ENCODE measurements around the gene CHD1.

Gene CHD1

DNA sequence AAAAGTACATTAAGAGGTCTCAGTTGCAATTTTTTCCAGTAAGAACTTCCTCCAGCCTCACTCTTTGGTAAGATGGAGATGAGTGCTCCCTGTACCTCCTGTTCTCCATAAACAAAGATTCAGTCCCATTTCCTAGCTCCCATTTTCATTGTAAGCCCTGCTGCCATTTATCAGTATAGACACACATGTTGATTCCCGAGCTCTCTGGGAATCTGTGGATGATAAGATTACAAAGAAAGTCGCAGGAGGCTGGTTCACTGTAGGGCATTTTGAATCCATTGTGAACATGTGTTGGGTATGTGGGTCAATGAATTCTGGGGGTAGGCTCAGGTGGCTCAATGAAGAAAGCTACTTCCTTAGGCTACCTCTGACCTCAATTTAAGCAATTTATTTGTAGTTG lies 118.6 kb downstream of the CHD1 start:
- no peak for DNase-seq (ENCODE audit: low spot score)

DNA sequence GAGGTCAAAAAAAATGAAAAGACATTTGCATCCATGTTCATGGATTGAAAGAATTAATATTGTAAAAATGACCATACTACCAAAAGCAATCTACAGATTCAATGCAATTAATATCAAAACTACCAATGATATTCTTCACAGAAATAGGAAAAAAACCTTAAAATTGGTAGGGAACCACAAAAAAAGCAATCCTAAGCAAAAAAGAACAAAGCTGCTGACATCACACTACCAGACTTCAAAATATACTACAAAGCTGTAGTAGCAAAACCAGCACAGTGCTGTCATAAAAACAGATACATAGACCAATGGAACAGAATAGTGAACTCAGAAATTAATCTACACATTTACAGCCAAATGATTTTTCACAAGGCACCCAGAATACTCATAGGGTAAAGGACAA lies 121.0 kb downstream of the CHD1 start:
- DNase-seq (ENCODE audit: low spot score), result no peak

DNA sequence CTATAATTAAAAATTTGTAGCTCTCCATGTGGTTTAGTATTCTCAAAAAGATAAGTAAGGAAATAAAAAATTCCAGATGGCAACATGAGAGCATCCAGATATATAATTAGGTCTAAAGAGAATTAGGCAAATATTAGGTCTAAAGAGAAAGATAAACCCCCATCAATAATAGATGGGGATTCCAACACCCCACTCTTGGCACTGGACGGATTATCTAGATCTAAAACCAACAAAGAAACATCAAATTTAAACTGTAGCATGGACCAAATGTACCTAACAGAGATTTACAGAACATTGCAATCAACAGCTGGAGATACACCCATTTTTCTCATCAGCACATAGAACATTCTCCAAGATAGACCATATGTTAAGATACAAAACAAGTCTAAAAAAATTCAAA lies 123.7 kb downstream of the CHD1 start:
- DNase-seq (ENCODE audit: low spot score), result no peak

DNA sequence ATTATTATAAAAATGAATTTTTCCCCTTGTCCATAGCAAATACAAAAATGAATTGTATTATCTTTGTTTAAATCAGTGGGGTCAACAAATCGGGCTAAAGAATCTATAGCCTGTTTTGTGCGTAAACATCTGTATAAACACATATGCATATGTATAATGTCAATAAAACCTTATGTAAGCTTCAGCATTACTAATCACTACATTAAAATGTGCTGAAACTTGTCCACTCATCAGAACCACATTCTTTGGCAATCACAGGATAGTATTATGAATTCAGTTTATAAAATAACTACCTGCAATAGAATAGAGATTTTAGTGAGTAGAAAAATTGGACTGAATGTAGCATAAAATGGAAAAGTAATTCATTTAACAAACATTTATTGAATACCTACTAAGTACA lies 124.7 kb downstream of the CHD1 start:
- DNase-seq (ENCODE audit: low spot score), result no peak
